ENCODE data around the gene FAM171A1.

FAM171A1 gene

GRCh38 chr10:15293862-15294842 lies 76.9 kb downstream of the FAM171A1 start:
- Histone ChIP-seq H3K4me3 (ENCODE audit: low read length, poor library complexity, severe bottlenecking) (no peak overlapping the region), H3K36me3 (ENCODE audit: insufficient read depth, low read length) (no peaks in the 10 kb centered on the region), H3K9me2 (replicated peaks; ENCODE audit: low read depth, low read length) (no peaks in the 10 kb centered on the region), H3F3A (ENCODE audit: low read depth) (no peaks in the 10 kb centered on the region), H3K79me2 (ENCODE audit: insufficient read depth, low read length) (no peaks in the 10 kb centered on the region), H3K4me1 (ENCODE audit: insufficient read depth, low read length, poor library complexity, severe bottlenecking) (peaks cover 24% of the 10 kb centered on the region), H4K20me1 (ENCODE audit: insufficient read depth, low read length, poor library complexity, severe bottlenecking) (no peaks in the 10 kb centered on the region), H2AFZ (ENCODE audit: low read length) (peak overlapping the region; percentile 54; the same call in 1 of the 2 replicates), H3K9me3 (ENCODE audit: insufficient read depth, low read depth, low read length) (no peaks in the 10 kb centered on the region), H3K9ac (ENCODE audit: low read depth, low read length, poor library complexity, severe bottlenecking) (no peak overlapping the region), H3K4me2 (ENCODE audit: low read depth, low read length, poor library complexity, severe bottlenecking) (peak overlapping the region; percentile 9), H3K27me3 (ENCODE audit: insufficient read depth, low read length, poor library complexity, severe bottlenecking) (no peaks in the 10 kb centered on the region)
- TF ChIP-seq CTCF (conservative IDR thresholded peaks at IDR 0.05; ENCODE audit: low read length) (no peak), EZH2phosphoT487 (IDR thresholded peaks at IDR 0.05; ENCODE audit: borderline replicate concordance) (no peak)

GRCh38 chr10:15290671-15291070 lies 80.4 kb downstream of the FAM171A1 start:
- Histone ChIP-seq H3K9ac (ENCODE audit: low read depth, low read length, poor library complexity, severe bottlenecking) (no peak overlapping the region), H3K9me3 (ENCODE audit: insufficient read depth, low read depth, low read length) (no peaks in the 10 kb centered on the region), H3K4me2 (ENCODE audit: low read depth, low read length, poor library complexity, severe bottlenecking) (no peak overlapping the region), H3K36me3 (ENCODE audit: insufficient read depth, low read length) (no peaks in the 10 kb centered on the region), H3K4me1 (ENCODE audit: insufficient read depth, low read length, poor library complexity, severe bottlenecking) (peaks cover 21% of the 10 kb centered on the region), H3F3A (ENCODE audit: low read depth) (no peaks in the 10 kb centered on the region), H3K79me2 (ENCODE audit: insufficient read depth, low read length) (no peaks in the 10 kb centered on the region), H3K9me2 (replicated peaks; ENCODE audit: low read depth, low read length) (no peaks in the 10 kb centered on the region), H4K20me1 (ENCODE audit: insufficient read depth, low read length, poor library complexity, severe bottlenecking) (no peaks in the 10 kb centered on the region), H2AFZ (ENCODE audit: low read length) (peak overlapping the region; percentile 72), H3K27me3 (ENCODE audit: insufficient read depth, low read length, poor library complexity, severe bottlenecking) (no peaks in the 10 kb centered on the region), H3K4me3 (ENCODE audit: low read length, poor library complexity, severe bottlenecking) (no peak overlapping the region)
- TF ChIP-seq CTCF (conservative IDR thresholded peaks at IDR 0.05; ENCODE audit: low read length): no peak
- no peak for TF ChIP-seq EZH2phosphoT487 (IDR thresholded peaks at IDR 0.05; ENCODE audit: borderline replicate concordance)

GRCh38 chr10:15290150-15290549 lies 80.9 kb downstream of the FAM171A1 start:
- no peaks in the 10 kb centered on the region for H3K9me2 ChIP-seq (replicated peaks; ENCODE audit: low read depth, low read length)
- no peaks in the 10 kb centered on the region for H3K9me3 ChIP-seq (ENCODE audit: insufficient read depth, low read depth, low read length)
- H3K4me3 ChIP-seq (ENCODE audit: low read length, poor library complexity, severe bottlenecking): no peak overlapping the region
- peaks cover 15% of the 10 kb centered on the region for H3K4me1 ChIP-seq (ENCODE audit: insufficient read depth, low read length, poor library complexity, severe bottlenecking)
- no peaks in the 10 kb centered on the region for H3K36me3 ChIP-seq (ENCODE audit: insufficient read depth, low read length)
- no peaks in the 10 kb centered on the region for H3K27me3 ChIP-seq (ENCODE audit: insufficient read depth, low read length, poor library complexity, severe bottlenecking)
- TF ChIP-seq EZH2phosphoT487 (IDR thresholded peaks at IDR 0.05; ENCODE audit: borderline replicate concordance): no peak
- no peak for TF ChIP-seq CTCF (conservative IDR thresholded peaks at IDR 0.05; ENCODE audit: low read length)
- no peak overlapping the region for H3K9ac ChIP-seq (ENCODE audit: low read depth, low read length, poor library complexity, severe bottlenecking)
- no peaks in the 10 kb centered on the region for H3F3A ChIP-seq (ENCODE audit: low read depth)
- H3K4me2 ChIP-seq (ENCODE audit: low read depth, low read length, poor library complexity, severe bottlenecking): no peak overlapping the region
- no peaks in the 10 kb centered on the region for H4K20me1 ChIP-seq (ENCODE audit: insufficient read depth, low read length, poor library complexity, severe bottlenecking)
- H3K79me2 ChIP-seq (ENCODE audit: insufficient read depth, low read length): no peaks in the 10 kb centered on the region
- peak overlapping the region; percentile 72 for H2AFZ ChIP-seq (ENCODE audit: low read length)
